ENCODE results near the gene BMPER. TPM values are rescaled to one million over a fixed set of nuclear protein-coding genes. Genes with fewer than 3 reads are reported as not detected.

The BMPER gene
- total and polyA plus RNA-seq, 12 donors: 0.29 to 1.9 (median 0.85) TPM; not detected in 2

GRCh38 chr7:33909755-33910154, 4.4 kb downstream of the BMPER start:
- Histone ChIP-seq H3K4me3 (no peak overlapping the region), H3K27ac (no peak overlapping the region), H3K36me3 (replicated peaks in 1 of 2) (no peaks in the 10 kb centered on the region), H3K4me1 (replicated peaks in 1 of 2) (peaks cover 2 to 9% of the 10 kb centered on the region in 2 donors), H3K9me3 (replicated peaks in 1 of 3) (no peaks in the 10 kb centered on the region), H3K27me3 (peaks cover 22% of the 10 kb centered on the region)
- 75 to 88% (median 80%) methylated on average over 2 of the region's 2 CpGs for WGBS, 4 donors
- intact Hi-C loops (cut with DNase I): no loop called here
- no peak for TF ChIP-seq POLR2A (IDR thresholded peaks at IDR 0.05)
- TF ChIP-seq, protein P1, sequence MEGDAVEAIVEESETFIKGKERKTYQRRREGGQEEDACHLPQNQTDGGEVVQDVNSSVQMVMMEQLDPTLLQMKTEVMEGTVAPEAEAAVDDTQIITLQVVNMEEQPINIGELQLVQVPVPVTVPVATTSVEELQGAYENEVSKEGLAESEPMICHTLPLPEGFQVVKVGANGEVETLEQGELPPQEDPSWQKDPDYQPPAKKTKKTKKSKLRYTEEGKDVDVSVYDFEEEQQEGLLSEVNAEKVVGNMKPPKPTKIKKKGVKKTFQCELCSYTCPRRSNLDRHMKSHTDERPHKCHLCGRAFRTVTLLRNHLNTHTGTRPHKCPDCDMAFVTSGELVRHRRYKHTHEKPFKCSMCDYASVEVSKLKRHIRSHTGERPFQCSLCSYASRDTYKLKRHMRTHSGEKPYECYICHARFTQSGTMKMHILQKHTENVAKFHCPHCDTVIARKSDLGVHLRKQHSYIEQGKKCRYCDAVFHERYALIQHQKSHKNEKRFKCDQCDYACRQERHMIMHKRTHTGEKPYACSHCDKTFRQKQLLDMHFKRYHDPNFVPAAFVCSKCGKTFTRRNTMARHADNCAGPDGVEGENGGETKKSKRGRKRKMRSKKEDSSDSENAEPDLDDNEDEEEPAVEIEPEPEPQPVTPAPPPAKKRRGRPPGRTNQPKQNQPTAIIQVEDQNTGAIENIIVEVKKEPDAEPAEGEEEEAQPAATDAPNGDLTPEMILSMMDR (IDR thresholded peaks at IDR 0.05): no peak
- DNase-seq: no peak

DNA sequence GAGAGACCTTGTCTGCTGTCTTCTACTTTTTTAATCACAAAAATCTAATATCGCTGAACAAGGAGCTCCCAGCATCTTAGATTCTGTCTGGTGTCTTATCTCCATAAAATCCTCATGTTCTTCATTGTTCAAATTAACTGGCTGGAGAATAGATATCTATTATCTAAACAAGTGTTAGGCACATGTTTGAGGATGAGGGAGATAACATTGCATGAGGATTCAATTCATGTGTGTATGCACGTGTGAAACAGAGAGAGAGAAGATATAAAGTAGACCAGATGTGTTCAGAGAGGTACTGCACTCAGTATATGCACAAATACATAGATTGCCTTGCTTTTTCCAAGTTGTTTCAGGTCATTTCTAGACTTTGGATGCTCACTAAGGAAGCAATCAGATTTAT, 5.4 kb downstream of the BMPER start:
- Histone ChIP-seq H3K9me3 (replicated peaks in 1 of 3) (no peaks in the 10 kb centered on the region), H3K4me3 (no peak overlapping the region), H3K4me1 (replicated peaks in 1 of 2) (no peaks in the 10 kb centered on the region), H3K36me3 (replicated peaks in 1 of 2) (no peaks in the 10 kb centered on the region), H3K27ac (no peak overlapping the region), H3K27me3 (peaks cover 14% of the 10 kb centered on the region)
- intact Hi-C loops (cut with DNase I): no loop called here
- DNase-seq: no peak
- TF ChIP-seq, protein P1 (IDR thresholded peaks at IDR 0.05): no peak
- no peak for TF ChIP-seq POLR2A (IDR thresholded peaks at IDR 0.05)
- 85 to 98% (median 86%) methylated on average over 2 of the region's 2 CpGs for WGBS, 4 donors

GRCh38 chr7:33916357-33917081, 11.2 kb downstream of the BMPER start:
- Histone ChIP-seq H3K27ac (no peak overlapping the region), H3K4me1 (replicated peaks in 1 of 2) (no peaks in the 10 kb centered on the region), H3K36me3 (replicated peaks in 1 of 2) (no peaks in the 10 kb centered on the region), H3K9me3 (replicated peaks in 1 of 3) (no peaks in the 10 kb centered on the region), H3K27me3 (no peaks in the 10 kb centered on the region), H3K4me3 (no peak overlapping the region)
- WGBS, 4 donors: 78 to 97% (median 88%) methylated on average over 5 of the region's 5 CpGs
- DNase-seq: no peak
- intact Hi-C loops (cut with DNase I): no loop called here
- TF ChIP-seq POLR2A (IDR thresholded peaks at IDR 0.05): no peak
- TF ChIP-seq, protein P1 (IDR thresholded peaks at IDR 0.05): no peak

- no peak overlapping the region for H3K27ac ChIP-seq
- no peak for DNase-seq
- H3K27me3 ChIP-seq: no peaks in the 10 kb centered on the region
- H3K9me3 ChIP-seq (replicated peaks in 1 of 3): no peaks in the 10 kb centered on the region
- intact Hi-C loops (cut with DNase I): no loop called here
- no peaks in the 10 kb centered on the region for H3K4me1 ChIP-seq (replicated peaks in 1 of 2)
- H3K4me3 ChIP-seq: no peak overlapping the region
- 58 to 83% (median 66%) methylated on average over 3 of the region's 3 CpGs for WGBS, 4 donors
- no peaks in the 10 kb centered on the region for H3K36me3 ChIP-seq (replicated peaks in 1 of 2)
- no peak for TF ChIP-seq POLR2A (IDR thresholded peaks at IDR 0.05)
- TF ChIP-seq, protein P1 (IDR thresholded peaks at IDR 0.05): no peak
Observed at GRCh38 chr7:33917661-33918060, 12.3 kb downstream of the BMPER start.

All from adrenal gland (tissue), 12 donors.